H9 (cell line): ENCODE measurements around the gene RFPL1. TPM values are rescaled to one million over a fixed set of nuclear protein-coding genes. Genes with fewer than 3 reads are reported as not detected.

Experiments used
- DNase-seq: peaks from one replicate; pipeline ENCODE4 v3.0.0-alpha.2; 2017
- H2AFZ ChIP-seq: one replicate; pipeline ENCODE4 v1.6.1; 2013; ENCODE audit warnings: mild to moderate bottlenecking, low read length, control low read depth, moderate library complexity
- H2AK5ac ChIP-seq: 2 replicates; pipeline ENCODE4 v1.6.1; 2013; ENCODE audit warnings: low read length, control low read depth, mixed read lengths; ENCODE audit not compliant: insufficient read length
- H2BK120ac ChIP-seq: one replicate; pipeline ENCODE4 v1.6.1; 2013; ENCODE audit warnings: low read depth, mild to moderate bottlenecking, low read length, control low read depth, inconsistent platforms; ENCODE audit not compliant: poor library complexity, severe bottlenecking
- H2BK12ac ChIP-seq: 2 replicates; pipeline ENCODE4 v1.6.1; 2013; ENCODE audit warnings: low read length, control low read depth, mixed read lengths, low read depth; ENCODE audit not compliant: insufficient read length
- H2BK15ac ChIP-seq: 2 replicates; pipeline ENCODE4 v1.6.1; 2013; ENCODE audit warnings: low read depth, low read length, control low read depth
- H2BK20ac ChIP-seq: one replicate; pipeline ENCODE4 v1.6.1; 2013; ENCODE audit warnings: low read depth, mild to moderate bottlenecking, low read length, control low read depth, inconsistent platforms; ENCODE audit not compliant: poor library complexity, severe bottlenecking
- H2BK5ac ChIP-seq: 2 replicates; pipeline ENCODE4 v1.6.1; 2013; ENCODE audit warnings: low read length, control low read depth, mixed read lengths; ENCODE audit not compliant: insufficient read length
- H3K14ac ChIP-seq: 2 replicates; pipeline ENCODE4 v1.6.1; 2013; ENCODE audit warnings: low read length, control low read depth; ENCODE audit not compliant: insufficient read depth
- H3K18ac ChIP-seq: 2 replicates; pipeline ENCODE4 v1.6.1; 2013; ENCODE audit warnings: low read depth, mild to moderate bottlenecking, mixed read lengths, low read length, control low read depth; ENCODE audit not compliant: insufficient read length
- H3K23ac ChIP-seq: 2 replicates; pipeline ENCODE4 v1.6.1; 2013; ENCODE audit warnings: low read length, control low read depth, mixed read lengths, low read depth; ENCODE audit not compliant: insufficient read length
- H3K23me2 ChIP-seq: 2 replicates; pipeline ENCODE4 v1.6.1; 2013; ENCODE audit warnings: low read depth, mild to moderate bottlenecking, mixed read lengths, low read length, control low read depth; ENCODE audit not compliant: insufficient read length, poor library complexity, severe bottlenecking
- H3K27ac ChIP-seq: 2 replicates; pipeline ENCODE4 v1.5.1; 2013; ENCODE audit warnings: low read length, control low read depth, mixed read lengths, low read depth; ENCODE audit not compliant: insufficient read length
- H3K27me3 ChIP-seq: 2 replicates; pipeline ENCODE4 v1.6.1; 2013; ENCODE audit warnings: low read length, control low read depth, inconsistent platforms; ENCODE audit not compliant: insufficient read depth
- H3K4ac ChIP-seq: 2 replicates; pipeline ENCODE4 v1.6.1; 2013; ENCODE audit warnings: low read depth, mild to moderate bottlenecking, control low read depth, inconsistent platforms, low read length, moderate library complexity
- H3K4me1 ChIP-seq: 2 replicates; pipeline ENCODE4 v1.6.1; 2013; ENCODE audit warnings: low read length, control low read depth, inconsistent platforms; ENCODE audit not compliant: insufficient read depth
- H3K4me2 ChIP-seq: 2 replicates; pipeline ENCODE4 v1.6.1; 2013; ENCODE audit warnings: low read length, control low read depth, mixed read lengths; ENCODE audit not compliant: insufficient read length, insufficient read depth
- H3K56ac ChIP-seq: 2 replicates; pipeline ENCODE4 v1.6.1; 2013; ENCODE audit warnings: low read depth, mild to moderate bottlenecking, mixed read lengths, low read length, control low read depth; ENCODE audit not compliant: insufficient read length
- H3K79me1 ChIP-seq: 2 replicates; pipeline ENCODE4 v1.6.1; 2013; ENCODE audit warnings: low read depth, mild to moderate bottlenecking, moderate library complexity, low read length, control low read depth, inconsistent platforms; ENCODE audit not compliant: insufficient read depth, poor library complexity, severe bottlenecking
- H3K79me2 ChIP-seq: 2 replicates; pipeline ENCODE4 v1.6.1; 2013; ENCODE audit warnings: low read length, control low read depth, inconsistent platforms; ENCODE audit not compliant: insufficient read depth
- H3K9ac ChIP-seq: 2 replicates; pipeline ENCODE4 v1.6.1; 2013; ENCODE audit warnings: low read length, control low read depth, mixed read lengths; ENCODE audit not compliant: insufficient read length; ENCODE audit errors: extremely low read depth
- H3K9me3 ChIP-seq: one replicate; pipeline ENCODE4 v1.6.1; 2013; ENCODE audit warnings: low read depth, low read length, inconsistent platforms; ENCODE audit not compliant: control insufficient read depth
- H3T11ph ChIP-seq: one replicate; pipeline ENCODE4 v1.6.1; 2013; ENCODE audit warnings: mild to moderate bottlenecking, low read length, control low read depth, inconsistent platforms
- H4K20me1 ChIP-seq: one replicate; pipeline ENCODE4 v1.6.1; 2013; ENCODE audit not compliant: control insufficient read depth, insufficient read length, insufficient read depth
- H4K5ac ChIP-seq: 2 replicates; pipeline ENCODE4 v1.6.1; 2013; ENCODE audit warnings: low read depth, mild to moderate bottlenecking, mixed read lengths, low read length, control low read depth; ENCODE audit not compliant: insufficient read length
- H4K8ac ChIP-seq: replicated peaks from 2 replicates; pipeline ENCODE4 v1.6.1; 2013; ENCODE audit warnings: low read length, control low read depth, mixed read lengths, low read depth; ENCODE audit not compliant: insufficient read length
- H4K91ac ChIP-seq: 2 replicates; pipeline ENCODE4 v1.6.1; 2013; ENCODE audit warnings: low read depth, mild to moderate bottlenecking, moderate library complexity, mixed read lengths, low read length, control low read depth; ENCODE audit not compliant: insufficient read length
- H3K27ac Mint-ChIP-seq, 3 experiments: 2 replicates in 2 of 3; 3 replicates in 1 of 3; pipeline ENCODE4 v1.8.0; 2020 to 2021; ENCODE audit warnings: mixed read lengths in 3 of 3, mild to moderate bottlenecking in 1 of 3, moderate library complexity in 1 of 3
- H3K27me3 Mint-ChIP-seq: 2 replicates; pipeline ENCODE4 v1.8.0; 2021; ENCODE audit warnings: low read depth, mild to moderate bottlenecking, moderate library complexity, mixed read lengths
- H3K36me3 Mint-ChIP-seq, 3 experiments: 2 replicates in 2 of 3; 3 replicates in 1 of 3; pipeline ENCODE4 v1.8.0; 2020 to 2021; ENCODE audit warnings: low read depth in 3 of 3, mixed read lengths in 3 of 3; ENCODE audit not compliant: insufficient read depth in 1 of 3
- H3K4me1 Mint-ChIP-seq, 2 experiments: 2 replicates each; pipeline ENCODE4 v1.8.0; 2020; ENCODE audit warnings: mixed read lengths in 2 of 2
- H3K4me3 Mint-ChIP-seq, 2 experiments: 2 replicates in 1 of 2; 3 replicates in 1 of 2; pipeline ENCODE4 v1.8.0; 2020 to 2021; ENCODE audit warnings: mild to moderate bottlenecking in 2 of 2, mixed read lengths in 2 of 2, moderate library complexity in 1 of 2
- H3K9me3 Mint-ChIP-seq, 2 experiments: 2 replicates in 1 of 2; 3 replicates in 1 of 2; pipeline ENCODE4 v1.8.0; 2020; ENCODE audit warnings: mild to moderate bottlenecking in 2 of 2, mixed read lengths in 2 of 2, moderate library complexity in 1 of 2
- WGBS: extraction: QIAGEN DNeasy Blood & Tissue Kit; methylation state at CpG from one replicate; pipeline ENCODE4 v1.1.7; 2013; ENCODE audit warnings: missing lambda C conversion rate, low lambda C conversion rate, mixed read lengths; ENCODE audit not compliant: insufficient read length; ENCODE audit errors: extremely low coverage; 5-methylcytosine and 5-hydroxymethylcytosine counted together
- total RNA-seq: library from RNA; stranded (reverse); gene quantifications from 2 replicates; pipeline ENCODE4 v1.2.1, GENCODE V29; 2021
- TF ChIP-seq, protein P1 (sequence below): fragments of 200-600 bp; sonication (generic); conservative IDR thresholded peaks from 3 replicates; pipeline ENCODE4 v1.8.0; 2021; ENCODE audit warnings: antibody characterized with exemption, mild to moderate bottlenecking

RFPL1 gene
- total RNA-seq, 1 experiment from 2014 or later: not detected

DNA sequence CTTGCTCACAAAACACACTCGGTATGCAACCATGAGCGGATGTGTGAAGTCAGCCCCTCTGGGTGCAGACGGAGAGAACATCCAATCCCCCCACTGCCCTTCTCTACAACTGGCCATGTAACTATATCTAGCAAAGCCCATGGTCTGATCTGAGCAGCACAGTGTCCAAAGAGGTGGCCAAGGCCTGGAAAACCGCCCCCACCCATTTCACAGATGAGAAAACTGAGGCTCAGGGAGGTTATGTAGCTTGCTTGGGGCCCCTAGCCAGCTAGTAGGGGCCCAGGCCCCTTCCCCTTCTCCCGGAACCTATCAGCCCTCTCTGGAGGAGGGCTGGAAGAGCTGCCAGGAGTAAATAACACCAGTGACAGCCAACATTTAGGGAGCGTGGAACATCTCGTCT is 26.2 kb downstream of the RFPL1 start:
- no peaks in the 10 kb centered on the region for H3K36me3 Mint-ChIP-seq
- no peaks in the 10 kb centered on the region for H3K79me2 ChIP-seq
- H3K27ac ChIP-seq: no peak overlapping the region
- no peak overlapping the region for H2BK120ac ChIP-seq
- H3K18ac ChIP-seq: no peak overlapping the region
- no peaks in the 10 kb centered on the region for H4K20me1 ChIP-seq
- no peak overlapping the region for H2BK15ac ChIP-seq
- no peak overlapping the region for H2BK12ac ChIP-seq
- no peaks in the 10 kb centered on the region for H3K79me1 ChIP-seq
- H3K14ac ChIP-seq: no peak overlapping the region
- no peak overlapping the region for H3T11ph ChIP-seq
- H3K4me1 ChIP-seq: no peaks in the 10 kb centered on the region
- no peak overlapping the region for H3K56ac ChIP-seq
- no peaks in the 10 kb centered on the region for H3K27me3 ChIP-seq
- no peaks in the 10 kb centered on the region for H3K23me2 ChIP-seq
- H3K27me3 Mint-ChIP-seq: peaks cover 25% of the 10 kb centered on the region
- no peak overlapping the region for H2BK5ac ChIP-seq
- H3K9ac ChIP-seq: no peak overlapping the region
- no peak overlapping the region for H3K4me2 ChIP-seq
- TF ChIP-seq, protein P1, sequence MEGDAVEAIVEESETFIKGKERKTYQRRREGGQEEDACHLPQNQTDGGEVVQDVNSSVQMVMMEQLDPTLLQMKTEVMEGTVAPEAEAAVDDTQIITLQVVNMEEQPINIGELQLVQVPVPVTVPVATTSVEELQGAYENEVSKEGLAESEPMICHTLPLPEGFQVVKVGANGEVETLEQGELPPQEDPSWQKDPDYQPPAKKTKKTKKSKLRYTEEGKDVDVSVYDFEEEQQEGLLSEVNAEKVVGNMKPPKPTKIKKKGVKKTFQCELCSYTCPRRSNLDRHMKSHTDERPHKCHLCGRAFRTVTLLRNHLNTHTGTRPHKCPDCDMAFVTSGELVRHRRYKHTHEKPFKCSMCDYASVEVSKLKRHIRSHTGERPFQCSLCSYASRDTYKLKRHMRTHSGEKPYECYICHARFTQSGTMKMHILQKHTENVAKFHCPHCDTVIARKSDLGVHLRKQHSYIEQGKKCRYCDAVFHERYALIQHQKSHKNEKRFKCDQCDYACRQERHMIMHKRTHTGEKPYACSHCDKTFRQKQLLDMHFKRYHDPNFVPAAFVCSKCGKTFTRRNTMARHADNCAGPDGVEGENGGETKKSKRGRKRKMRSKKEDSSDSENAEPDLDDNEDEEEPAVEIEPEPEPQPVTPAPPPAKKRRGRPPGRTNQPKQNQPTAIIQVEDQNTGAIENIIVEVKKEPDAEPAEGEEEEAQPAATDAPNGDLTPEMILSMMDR: no peak
- no peak overlapping the region for H3K4ac ChIP-seq
- no peak overlapping the region for H4K91ac ChIP-seq
- H2AFZ ChIP-seq: no peak overlapping the region
- H4K5ac ChIP-seq: no peak overlapping the region
- H3K9me3 Mint-ChIP-seq: no peaks in the 10 kb centered on the region
- no peak overlapping the region for H2AK5ac ChIP-seq
- no peak overlapping the region for H4K8ac ChIP-seq
- DNase-seq: no peak
- H3K9me3 ChIP-seq: no peaks in the 10 kb centered on the region
- WGBS: no CpG with 5 or more reads among the region's 7 CpGs
- H2BK20ac ChIP-seq: no peak overlapping the region
- H3K23ac ChIP-seq: no peak overlapping the region
- no peak overlapping the region for H3K4me3 Mint-ChIP-seq
- H3K4me1 Mint-ChIP-seq: peaks cover 8 to 10% of the 10 kb centered on the region in 2 experiments
- peak overlapping the region in 1 of 3 experiments; percentile 40; a peak in 1 of 7 replicates for H3K27ac Mint-ChIP-seq
